NB4 (cell line): Measurements from ENCODE around the gene MYT1.

ENCODE experiments used
- DNase-seq: peaks from one replicate; pipeline ENCODE4 v3.0.0; 2010; ENCODE audit warnings: low read depth
- H3K4me3 ChIP-seq: one replicate; pipeline ENCODE4 v1.5.1; 2011; ENCODE audit warnings: mild to moderate bottlenecking, low read depth, low read length, moderate library complexity
- MYC ChIP-seq: IDR thresholded peaks from 2 replicates; pipeline ENCODE4 v1.6.1; 2011; ENCODE audit warnings: low read depth, low read length
- POLR2A ChIP-seq: IDR thresholded peaks from 2 replicates; pipeline ENCODE4 v1.6.1; 2011; ENCODE audit warnings: mild to moderate bottlenecking; ENCODE audit not compliant: insufficient read length; ENCODE audit errors: extremely low read depth
- TF ChIP-seq, protein P1 (sequence below): IDR thresholded peaks from one replicate; pipeline ENCODE4 v1.5.1; 2012; ENCODE audit warnings: low read depth, low read length
- TF ChIP-seq, protein P2 (sequence below): IDR thresholded peaks from 2 replicates; pipeline ENCODE4 v1.6.1; 2011; ENCODE audit warnings: low read depth, low read length

The MYT1 gene

DNA sequence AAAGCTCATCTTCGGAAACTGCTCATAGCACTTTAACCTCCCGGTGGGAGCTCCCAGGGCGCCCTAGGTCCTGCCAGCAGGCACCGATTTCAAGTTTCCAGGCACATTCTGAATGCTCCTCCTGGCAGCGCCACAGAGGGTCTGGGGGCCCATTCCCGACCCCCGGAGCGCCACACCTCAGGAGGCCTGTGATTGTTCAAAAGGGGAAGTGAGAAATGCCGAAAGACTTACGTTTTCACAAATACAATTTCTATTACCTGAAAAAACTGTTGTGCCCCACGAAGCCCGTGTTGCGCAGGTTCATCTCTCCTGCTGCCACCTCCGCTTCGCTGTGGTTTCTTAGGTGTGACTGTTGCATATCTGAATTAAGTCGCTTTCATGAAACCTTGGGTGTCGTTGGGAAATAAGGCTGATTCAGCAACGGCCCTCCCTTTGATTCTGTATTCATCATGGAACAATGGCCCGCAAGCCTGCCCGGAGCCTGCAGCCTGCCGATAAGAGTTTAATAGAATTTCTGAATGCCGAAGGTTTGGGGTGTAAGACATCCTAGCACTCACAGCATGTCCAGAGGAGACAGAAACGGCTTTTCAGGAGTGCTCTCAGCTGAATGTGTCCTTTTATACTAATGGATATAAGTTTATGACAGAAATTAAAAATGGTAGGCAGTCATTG lies 1.9 kb upstream of the MYT1 start:
- no peak for TF ChIP-seq POLR2A
- TF ChIP-seq, protein P1, sequence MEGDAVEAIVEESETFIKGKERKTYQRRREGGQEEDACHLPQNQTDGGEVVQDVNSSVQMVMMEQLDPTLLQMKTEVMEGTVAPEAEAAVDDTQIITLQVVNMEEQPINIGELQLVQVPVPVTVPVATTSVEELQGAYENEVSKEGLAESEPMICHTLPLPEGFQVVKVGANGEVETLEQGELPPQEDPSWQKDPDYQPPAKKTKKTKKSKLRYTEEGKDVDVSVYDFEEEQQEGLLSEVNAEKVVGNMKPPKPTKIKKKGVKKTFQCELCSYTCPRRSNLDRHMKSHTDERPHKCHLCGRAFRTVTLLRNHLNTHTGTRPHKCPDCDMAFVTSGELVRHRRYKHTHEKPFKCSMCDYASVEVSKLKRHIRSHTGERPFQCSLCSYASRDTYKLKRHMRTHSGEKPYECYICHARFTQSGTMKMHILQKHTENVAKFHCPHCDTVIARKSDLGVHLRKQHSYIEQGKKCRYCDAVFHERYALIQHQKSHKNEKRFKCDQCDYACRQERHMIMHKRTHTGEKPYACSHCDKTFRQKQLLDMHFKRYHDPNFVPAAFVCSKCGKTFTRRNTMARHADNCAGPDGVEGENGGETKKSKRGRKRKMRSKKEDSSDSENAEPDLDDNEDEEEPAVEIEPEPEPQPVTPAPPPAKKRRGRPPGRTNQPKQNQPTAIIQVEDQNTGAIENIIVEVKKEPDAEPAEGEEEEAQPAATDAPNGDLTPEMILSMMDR: no peak
- TF ChIP-seq, protein P2, sequence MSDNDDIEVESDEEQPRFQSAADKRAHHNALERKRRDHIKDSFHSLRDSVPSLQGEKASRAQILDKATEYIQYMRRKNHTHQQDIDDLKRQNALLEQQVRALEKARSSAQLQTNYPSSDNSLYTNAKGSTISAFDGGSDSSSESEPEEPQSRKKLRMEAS: no peak
- TF ChIP-seq MYC: no peak
- no peak for DNase-seq
- no peak overlapping the region for H3K4me3 ChIP-seq

DNA sequence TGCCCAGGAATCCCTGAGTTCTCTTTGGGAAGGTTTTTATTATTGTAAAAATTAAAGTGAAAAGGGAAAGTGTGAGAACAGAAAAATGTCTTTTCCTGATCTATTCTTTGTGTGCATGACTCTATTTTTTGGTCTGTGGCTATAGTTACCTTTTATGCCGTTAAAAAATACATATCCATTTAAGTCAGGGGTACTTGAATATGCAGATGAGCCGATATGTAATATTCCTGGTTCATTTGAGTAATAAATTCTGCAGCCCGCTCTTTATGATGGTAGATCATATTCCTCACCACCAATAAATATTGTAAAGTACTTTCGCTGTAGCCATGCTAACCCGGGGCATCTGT lies 503 bp upstream of the MYT1 start:
- no peak for DNase-seq
- H3K4me3 ChIP-seq: no peak overlapping the region
- TF ChIP-seq MYC: no peak
- TF ChIP-seq, protein P1: no peak
- no peak for TF ChIP-seq POLR2A
- TF ChIP-seq, protein P2: no peak

DNA sequence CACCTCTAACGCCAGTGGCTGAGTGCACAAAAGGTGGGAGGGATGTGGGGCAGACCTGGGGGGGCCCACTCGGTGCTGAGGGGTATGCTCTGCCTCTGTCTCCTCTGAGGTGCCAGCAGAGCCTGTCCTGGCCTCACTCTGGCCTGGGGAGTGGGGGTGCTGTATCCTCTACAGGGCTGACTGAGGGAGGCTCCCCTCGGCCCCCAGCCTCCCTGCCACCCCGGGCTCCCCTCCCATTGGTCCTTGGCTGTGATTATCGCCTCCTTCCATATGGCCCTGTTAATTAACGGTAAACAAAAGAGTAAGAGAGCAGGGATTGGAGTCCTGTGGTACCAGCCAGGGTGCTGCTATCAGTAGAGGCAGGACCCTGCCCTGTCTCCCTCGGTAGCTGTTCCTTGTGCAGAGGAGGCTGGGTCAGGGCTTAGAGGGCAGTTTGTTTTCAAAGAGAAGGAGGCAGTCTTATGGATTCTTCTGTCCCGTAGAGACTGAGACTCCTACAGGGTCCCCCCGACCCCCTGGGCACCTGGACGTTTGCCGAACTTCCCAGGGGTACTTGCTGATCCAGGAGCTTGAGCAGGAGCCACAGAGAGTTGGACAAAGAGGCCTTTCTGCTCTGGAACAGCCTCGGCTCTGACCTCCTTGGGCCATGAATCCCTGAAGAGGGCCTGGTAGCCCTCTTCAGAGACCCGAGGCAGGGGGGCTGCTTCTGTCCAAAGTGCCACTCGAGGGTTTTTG lies 1.8 kb downstream of the MYT1 start:
- TF ChIP-seq POLR2A (no peak), MYC (no peak)
- TF ChIP-seq, protein P2: no peak
- TF ChIP-seq, protein P1: no peak
- DNase-seq: no peak
- H3K4me3 ChIP-seq: no peak overlapping the region

DNA sequence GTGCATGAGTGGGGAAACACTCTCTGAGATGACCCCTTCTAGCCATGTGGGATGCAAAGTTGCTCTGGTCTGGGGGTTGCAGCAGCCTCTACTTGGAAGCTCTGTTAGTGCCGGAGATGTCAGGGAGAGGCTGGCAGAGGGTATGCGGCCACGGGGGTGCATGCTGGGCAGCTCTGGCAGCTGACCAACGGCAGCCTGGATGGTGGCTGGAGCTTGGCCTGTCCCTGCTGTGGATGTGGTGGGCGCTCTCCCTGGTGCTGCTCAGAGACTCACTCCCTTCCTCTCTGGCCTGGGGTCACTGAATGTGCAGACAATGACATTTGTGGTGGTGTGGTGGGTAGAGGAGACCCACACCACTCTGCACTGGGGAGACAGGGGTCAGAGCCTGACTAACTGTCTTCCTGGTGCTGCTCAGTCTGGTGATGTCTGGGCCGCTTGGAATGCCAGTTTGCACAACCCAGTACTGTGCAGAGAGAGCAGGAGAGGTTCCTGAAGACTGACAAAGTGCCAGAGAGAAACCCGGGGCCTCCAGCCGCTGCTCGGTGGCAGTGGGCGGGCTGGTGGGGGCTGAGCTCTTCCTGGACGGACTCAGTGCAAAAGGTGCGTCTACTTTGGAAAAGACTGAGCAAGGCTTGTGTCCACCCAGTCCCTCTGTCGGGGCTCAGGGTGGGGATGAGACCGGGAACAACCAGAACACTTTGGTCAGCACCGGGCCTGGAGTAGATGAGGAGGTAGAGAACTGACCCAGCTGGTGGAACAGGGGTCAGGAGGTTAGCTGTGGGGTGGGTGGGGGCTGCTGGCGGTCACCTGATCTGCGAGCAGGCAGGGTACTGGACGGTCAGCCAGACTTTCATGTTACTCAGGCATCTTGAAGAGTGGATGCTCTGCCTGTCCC lies 2.7 kb downstream of the MYT1 start:
- TF ChIP-seq, protein P1: no peak
- TF ChIP-seq, protein P2: no peak
- no peak overlapping the region for H3K4me3 ChIP-seq
- DNase-seq: no peak

DNA sequence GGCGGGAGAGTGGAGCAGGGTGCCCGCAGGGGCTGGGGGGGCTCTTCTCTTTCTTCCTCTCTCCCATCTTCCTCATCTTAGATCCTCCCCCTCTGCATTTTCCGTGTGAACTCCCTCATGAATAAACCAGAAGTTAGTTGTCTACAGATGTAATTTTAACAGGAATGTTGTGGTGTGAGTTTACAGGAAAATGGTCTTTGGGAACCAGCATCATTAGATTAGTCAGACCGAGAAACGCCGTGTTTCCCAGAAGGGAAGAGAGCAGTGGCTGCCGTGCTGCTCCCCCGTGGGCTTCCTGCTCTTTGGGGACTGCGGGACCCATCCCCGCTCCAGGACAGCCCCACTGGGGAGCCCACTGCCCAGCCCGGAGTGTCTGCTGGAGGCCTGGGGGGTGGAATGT lies 3.4 kb downstream of the MYT1 start:
- H3K4me3 ChIP-seq: no peak overlapping the region
- no peak for DNase-seq

More for the DNA sequence above, 3.4 kb downstream of the MYT1 start:
- TF ChIP-seq MYC (no peak), POLR2A (no peak)
- TF ChIP-seq, protein P2: no peak
- TF ChIP-seq, protein P1: no peak
